Measurements from ENCODE around the gene DLX4.

The DLX4 gene

DNA sequence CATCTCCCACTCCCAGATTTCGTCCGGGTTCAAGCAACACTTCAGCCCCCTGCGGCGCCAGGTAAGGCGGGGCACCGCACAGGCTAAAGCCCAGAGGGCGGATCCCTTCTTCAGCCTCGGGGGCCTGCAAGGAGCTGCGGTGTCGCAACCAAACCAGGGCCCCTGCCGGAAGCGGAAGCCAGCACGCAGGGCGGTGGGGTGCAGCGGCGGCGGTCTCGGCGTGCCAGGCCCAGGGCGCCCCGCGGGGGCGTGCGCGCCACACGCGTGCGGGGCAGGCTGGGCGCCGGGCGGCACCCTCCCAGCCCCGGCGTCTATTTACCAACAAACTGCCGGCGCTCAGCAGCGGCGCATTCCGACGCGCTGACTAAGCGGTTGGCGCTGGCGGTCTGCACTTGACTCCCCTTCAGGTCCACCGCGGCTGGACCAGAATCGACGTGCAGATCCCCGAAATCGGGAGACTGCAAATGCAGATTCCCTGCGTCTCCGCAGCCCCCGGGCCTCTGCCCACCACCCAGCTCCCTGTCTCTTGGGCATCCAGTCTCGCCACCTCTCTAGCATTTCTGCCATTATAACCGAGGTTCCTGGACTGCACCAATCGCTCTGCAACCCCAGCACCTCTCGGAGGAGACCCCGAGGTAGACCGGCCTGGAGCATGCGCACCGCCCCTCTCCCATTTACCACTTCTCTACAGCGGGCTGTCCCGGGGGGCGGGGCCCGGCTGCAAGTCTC lies 421 bp upstream of the DLX4 start:
- peak; percentile 45 for DNase-seq (ENCODE audit: low read depth)

DNA sequence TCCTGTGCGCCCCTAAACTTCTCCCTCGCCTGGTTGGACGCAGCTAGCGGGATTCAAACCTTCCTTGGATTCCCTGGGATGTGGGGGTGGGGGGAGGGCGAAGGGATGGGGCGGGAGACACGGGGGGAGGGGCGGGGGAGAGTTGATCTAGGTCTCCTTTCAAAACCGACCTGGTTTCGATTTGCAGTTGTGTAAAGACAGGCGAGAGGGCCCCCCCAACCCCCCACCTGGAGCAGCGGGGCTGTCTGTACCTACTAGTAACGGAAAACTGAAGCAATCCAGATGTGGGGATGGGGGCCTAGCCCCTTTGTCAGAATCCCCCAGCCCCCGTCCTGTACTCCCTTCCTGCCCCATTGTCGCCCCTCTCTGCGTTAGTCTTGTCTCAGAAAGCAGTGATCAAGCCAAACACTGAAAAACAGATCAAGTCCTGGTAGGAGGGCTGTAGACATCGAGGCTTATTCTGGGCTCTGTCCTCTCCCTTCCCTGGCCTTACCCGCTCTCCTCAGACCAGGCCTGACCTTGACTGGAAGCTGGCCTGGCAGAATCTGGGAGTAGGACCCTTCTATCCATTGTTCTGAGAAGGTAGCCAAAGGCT lies 902 bp downstream of the DLX4 start:
- DNase-seq (ENCODE audit: low read depth), result no peak

- DNase-seq (ENCODE audit: low read depth), result no peak
These were observed 1.5 kb downstream of the DLX4 start for GRCh38 chr17:49970498-49970897.

- no peak for DNase-seq (ENCODE audit: low read depth)
These were observed 2.3 kb downstream of the DLX4 start for GRCh38 chr17:49971199-49971847.

DNA sequence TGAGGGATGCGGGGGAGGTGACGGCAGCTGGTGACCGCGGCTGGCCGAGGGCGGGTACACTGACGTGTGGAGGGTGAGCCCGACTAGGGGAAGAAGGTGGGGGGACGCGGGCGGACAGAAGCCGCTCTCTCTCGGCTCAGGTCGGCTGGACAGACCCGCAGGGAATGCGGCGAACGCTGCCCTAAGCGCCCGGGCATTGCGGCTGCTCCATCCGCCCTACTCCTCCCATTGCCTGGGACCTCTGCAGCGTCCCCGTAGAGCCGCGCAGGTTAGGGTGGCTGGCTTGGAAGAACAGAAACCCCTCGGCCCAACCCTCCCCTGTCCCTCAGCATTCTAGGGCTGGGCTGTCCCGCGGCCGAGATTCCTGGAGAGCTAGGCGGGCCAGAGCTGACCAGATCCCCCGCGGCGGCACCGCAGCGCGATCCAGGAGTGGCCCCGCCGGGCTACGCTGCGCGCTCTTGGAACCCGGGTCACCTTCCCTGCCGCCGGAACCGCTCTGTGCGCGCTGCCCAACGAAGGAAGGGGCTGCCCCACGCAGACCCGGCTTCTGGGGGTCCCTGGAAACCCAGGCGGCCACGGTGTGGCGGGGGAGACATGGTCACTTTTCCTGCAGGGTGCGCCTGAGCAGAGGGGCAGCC lies 3.0 kb downstream of the DLX4 start:
- no peak for DNase-seq (ENCODE audit: low read depth)

DNA sequence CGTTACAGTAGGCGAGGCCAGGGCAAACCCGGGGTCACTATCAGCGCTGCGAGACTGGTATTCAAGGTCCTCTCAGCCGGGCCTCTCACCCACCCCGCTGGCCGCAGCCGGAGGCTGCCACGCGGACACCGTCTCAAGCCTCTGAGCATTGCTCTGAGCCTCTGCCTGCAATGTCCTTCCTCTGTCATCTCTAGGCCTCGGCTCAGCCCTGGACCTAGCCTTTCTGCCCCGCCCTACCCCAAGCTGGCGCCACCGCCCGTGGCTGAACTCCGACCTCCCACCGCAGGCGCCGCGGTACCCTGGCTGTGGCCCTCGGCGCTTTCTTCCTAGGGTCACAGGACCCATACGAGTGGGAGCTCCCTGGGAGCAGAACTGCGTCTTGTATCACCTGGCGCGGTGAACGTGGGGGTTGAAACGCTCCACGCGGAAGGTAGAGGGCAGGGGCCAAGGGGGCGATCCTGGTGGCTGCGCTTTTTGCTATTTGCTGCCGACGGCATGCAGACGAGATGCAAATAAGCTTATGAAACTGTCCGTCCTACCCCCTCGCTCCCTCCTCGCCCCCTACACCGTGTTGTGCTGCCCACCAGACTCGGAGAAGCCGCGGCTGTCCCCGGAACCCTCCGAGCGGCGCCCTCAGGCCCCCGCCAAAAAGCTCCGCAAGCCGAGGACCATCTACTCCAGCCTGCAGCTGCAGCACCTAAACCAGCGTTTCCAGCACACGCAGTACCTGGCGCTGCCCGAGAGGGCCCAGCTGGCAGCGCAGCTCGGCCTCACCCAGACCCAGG lies 3.7 kb downstream of the DLX4 start:
- no peak for DNase-seq (ENCODE audit: low read depth)

GRCh38 chr17:49973271-49973615 lies 4.3 kb downstream of the DLX4 start:
- no peak for DNase-seq (ENCODE audit: low read depth)

DNA sequence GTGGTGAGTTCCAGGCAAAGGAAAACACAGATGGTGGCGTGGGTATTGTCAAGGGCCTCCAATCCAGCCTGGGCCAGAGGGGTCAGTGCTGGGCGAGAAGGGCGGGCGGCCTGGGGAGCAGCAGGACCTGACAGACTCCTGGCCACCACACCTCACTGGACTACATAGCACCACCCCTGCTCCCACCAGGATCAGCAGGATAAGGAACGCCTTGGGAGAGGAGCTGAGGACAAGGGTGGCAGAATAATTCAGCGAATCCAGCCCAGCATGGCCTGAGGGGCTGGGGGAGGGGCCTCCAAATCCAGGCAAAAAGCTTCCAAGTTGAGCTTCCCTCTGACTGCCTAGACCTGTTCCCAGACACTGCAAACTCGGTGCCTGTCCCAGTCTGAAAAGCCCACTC lies 6.5 kb downstream of the DLX4 start:
- no peak for DNase-seq (ENCODE audit: low read depth)

DNA sequence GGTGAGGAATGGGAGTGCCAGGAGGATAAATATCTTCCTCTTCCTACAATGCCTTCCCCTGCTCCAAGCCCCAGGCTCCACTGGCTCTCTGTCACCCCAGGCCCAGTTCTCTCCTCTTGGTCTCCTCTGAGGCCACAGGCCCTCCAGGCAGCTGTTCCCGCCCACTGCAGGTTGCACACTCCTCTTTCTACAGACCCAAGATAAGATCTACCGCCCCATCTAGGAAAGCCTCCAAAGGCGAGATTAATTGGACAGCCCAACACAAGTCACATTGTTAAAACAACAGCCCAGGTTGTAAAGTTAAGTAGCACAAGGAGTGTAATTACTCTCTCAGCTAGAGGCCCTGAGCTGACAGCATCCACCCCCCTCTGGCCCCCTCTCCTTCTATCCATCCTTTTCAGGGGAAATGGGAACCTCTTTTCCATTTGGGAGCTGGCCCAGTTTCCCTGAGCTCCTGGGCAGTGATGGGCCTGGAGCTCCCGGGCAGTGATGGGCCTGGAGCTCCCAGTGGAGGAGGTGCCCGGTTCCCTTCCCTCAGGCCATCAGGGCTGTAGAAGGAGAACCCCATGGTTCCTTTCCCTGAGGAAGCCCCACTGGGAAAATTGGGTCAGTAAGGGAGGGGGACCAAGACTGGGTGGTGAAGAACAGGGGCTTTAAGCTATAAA lies 7.3 kb downstream of the DLX4 start:
- DNase-seq (ENCODE audit: low read depth), result no peak

DNA sequence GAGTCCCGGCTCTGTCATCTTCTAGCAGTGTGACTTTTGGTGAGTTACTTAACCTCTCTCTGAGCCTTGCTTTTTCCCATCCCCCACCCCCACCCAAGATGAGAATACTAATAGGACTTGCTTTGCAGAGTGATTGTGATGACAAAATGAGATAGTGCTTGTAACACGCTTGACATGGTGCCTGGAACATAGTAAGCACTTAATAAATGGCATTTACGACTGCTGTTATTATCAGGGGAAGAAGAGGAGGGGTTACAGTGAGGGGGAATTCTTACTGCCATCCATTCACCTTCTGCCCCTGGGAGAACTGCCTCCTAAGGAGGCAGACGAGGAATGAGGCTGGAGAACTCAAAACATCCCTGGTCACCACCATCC lies 7.8 kb downstream of the DLX4 start:
- no peak for DNase-seq (ENCODE audit: low read depth)

- no peak for DNase-seq (ENCODE audit: low read depth)
These were observed 8.7 kb downstream of the DLX4 start for GRCh38 chr17:49977463-49978389.

DNA sequence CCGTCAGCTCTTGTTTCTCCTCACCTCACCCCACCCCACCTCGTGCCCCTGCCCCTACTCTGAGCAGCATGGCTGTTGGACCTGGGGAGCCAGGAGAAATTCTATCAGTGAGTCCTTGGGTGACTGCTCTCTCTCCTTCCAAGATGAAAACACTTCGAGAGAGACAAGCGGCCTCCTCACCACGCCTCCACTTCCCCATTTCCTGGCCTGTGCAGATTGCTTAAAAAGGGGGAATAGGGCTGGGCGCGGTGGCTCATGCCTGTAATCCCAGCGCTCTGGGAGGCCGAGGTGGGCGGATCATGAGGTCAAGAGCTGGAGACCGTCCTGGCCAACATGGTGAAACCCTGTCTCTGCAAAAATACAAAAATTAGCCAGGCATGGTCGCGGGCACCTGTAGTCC lies 9.5 kb downstream of the DLX4 start:
- no peak for DNase-seq (ENCODE audit: low read depth)

GRCh38 chr17:49979748-49980479 lies 10.9 kb downstream of the DLX4 start:
- no peak for DNase-seq (ENCODE audit: low read depth)

GRCh38 chr17:49980703-49981197 lies 11.8 kb downstream of the DLX4 start:
- DNase-seq (ENCODE audit: low read depth), result no peak

DNA sequence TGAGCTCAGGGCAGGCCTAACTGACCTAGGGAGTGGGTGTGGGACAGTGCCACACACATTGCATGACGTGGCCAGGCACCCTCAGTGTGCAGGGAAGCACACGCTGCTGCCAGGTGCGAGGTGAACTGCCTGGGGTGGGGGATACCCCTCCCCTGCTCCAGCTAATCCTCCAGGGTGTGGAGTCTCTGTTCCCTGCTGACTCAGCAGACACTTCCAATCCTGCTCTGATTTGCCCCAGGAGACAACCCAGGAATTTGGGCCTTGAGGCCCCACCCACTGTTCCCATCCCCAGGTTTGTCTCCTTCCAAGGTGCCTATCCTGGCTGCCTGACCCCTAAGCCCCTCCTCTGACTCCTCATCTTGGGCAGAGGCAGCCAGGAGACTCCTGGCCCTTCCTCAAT lies 15.3 kb downstream of the DLX4 start:
- no peak for DNase-seq (ENCODE audit: low read depth)

DNA sequence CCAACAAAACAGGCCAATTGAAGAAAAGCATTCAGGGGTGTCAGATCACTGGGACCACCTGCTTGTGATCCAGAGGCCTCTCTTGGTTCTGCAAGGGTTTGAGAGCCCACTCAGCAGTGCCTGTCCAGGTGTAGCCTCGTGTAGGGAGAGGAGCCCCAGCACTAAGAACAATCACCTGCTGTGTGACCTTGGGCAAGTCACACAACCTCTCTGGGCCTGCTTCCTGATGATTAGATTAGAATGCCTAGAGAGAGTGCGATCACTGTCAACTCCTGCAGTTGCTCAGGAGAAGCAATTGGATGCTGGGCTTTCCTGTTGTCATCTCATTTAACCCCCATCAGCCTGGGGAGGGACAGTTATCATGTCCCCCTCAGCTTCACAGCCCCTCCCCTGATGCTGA lies 15.8 kb downstream of the DLX4 start:
- DNase-seq (ENCODE audit: low read depth), result no peak

DNA sequence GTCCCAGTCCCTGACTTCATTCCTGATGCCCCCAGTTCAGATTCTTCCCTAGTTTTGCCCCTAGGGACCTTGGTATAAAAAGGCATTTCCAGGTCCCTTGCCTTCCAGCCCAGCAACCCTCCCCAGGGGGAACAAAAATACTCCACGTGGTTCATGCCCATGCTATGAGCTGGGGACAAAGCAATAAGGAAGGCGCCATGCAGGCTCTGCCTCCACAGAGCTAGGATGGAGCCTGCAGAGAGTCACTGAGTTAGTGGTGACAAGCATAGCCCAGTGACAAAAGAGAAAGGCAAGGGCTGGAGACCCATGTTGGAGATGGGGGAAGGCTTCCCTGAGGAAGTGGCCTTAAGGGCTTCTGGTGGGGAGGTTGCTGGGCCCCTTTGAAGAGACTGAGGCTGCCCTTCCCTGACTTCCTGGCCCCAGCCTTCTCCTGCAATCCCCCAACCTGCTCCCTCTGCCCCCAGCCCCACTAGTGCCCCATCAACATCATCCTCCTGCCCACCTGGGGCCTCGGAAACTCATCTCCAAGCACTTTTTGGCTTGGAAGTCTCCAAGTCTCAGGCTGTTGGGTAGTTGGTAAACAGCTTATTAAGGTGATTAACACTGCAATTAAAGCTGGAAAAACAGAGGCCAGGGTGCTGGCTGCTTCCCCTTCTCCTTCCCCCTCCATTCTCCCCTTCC lies 16.5 kb downstream of the DLX4 start:
- DNase-seq (ENCODE audit: low read depth), result no peak

DNA sequence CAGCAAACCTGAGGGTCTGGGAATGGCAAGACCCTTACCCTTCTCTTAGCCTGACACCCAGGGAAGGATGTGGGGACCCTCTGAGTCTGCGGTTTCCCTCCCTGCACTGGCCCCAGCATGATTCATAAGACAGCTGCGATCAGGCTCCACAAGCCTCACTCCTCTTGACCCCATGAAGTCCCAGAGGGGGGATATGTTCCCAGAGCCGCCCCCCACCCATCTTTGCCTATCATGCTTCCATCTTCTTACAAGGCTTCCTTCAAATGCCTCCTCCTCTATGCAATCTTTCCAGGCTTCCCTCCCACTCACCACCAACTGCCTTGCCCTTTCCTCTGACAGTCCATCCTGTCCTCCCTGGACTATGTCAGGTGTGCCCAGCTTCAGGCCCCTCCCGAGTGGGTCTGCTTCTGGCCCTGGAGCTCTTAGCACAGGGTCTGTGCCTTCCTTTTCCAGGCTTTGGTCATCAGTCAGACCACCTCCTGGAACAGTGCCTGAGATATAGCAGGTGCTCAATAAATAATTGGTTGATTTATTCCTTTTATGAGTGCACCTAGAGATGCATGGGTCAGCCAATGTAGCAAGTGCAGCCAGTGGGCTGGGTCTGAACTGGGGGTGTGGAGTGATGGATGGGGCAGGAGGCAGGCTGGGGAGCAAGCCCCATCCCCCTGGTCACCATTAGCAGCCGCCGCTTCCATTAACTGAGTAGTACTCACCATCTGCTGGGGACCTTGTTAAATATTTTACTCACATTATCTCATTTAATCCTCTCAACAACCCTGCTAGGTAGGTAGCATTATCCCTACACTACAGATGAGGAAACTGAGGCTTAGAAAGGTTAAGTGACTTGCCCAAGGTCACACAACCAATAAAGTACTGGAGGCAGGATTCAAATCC lies 17.7 kb downstream of the DLX4 start:
- no peak for DNase-seq (ENCODE audit: low read depth)

DNA sequence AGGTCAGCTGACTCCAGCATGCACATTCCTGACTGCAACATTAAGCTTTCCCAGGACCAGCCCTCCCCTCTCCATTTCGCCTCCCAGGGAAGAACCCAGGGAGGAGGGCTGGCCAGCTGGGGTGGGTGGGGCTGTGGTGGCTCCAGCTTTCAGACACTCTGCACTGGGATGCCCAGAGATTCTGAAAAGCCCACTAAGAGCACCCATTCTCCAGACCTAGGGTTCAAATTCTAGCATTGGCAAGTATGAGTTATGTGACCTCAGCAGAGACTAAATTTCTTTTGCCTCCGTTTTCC lies 18.2 kb downstream of the DLX4 start:
- DNase-seq (ENCODE audit: low read depth), result no peak

All from stimulated activated CD8-positive, alpha-beta memory T cell treated with anti-CD3 and anti-CD28 coated beads, Interleukin-12 subunit alpha, Interleukin-12 subunit beta, amount 100 ng/mL, for 4 hours (primary cell).